Lung (tissue), 12 donors: Measurements from ENCODE around the gene SLC43A1. TPM values are rescaled to one million over a fixed set of nuclear protein-coding genes. Genes with fewer than 3 reads are reported as not detected.

Experiments
- ATAC-seq: fragments of 200-7000 bp; cut with Tn5 transposase; one replicate; pipeline ENCODE4 v1.9.1; 2020; ENCODE audit warnings: moderate number of reproducible peaks; ENCODE audit not compliant: insufficient read depth, low FRiP score
- DNase-seq, 3 donors: peaks; one replicate each; pipeline ENCODE4 v3.0.0-alpha.2; 2013 to 2017
- H3K27ac ChIP-seq, 2 donors: one replicate each; pipeline ENCODE4 v1.5.1; 2013; ENCODE audit warnings: mild to moderate bottlenecking in 2 of 2, moderate library complexity in 2 of 2, control low read depth in 1 of 2, inconsistent platforms in 1 of 2, low read depth in 1 of 2, low read length in 1 of 2
- H3K27me3 ChIP-seq, 3 donors: one replicate each; pipeline ENCODE4 v1.5.1; 2013; ENCODE audit warnings: low read length in 2 of 3; ENCODE audit not compliant: control insufficient read depth in 3 of 3, insufficient read depth in 3 of 3
- H3K36me3 ChIP-seq, 4 donors: one replicate each; pipeline ENCODE4 v1.5.1; 2013; ENCODE audit warnings: low read length in 4 of 4, mild to moderate bottlenecking in 1 of 4, moderate library complexity in 1 of 4; ENCODE audit not compliant: control insufficient read depth in 4 of 4, insufficient read depth in 4 of 4
- H3K4me1 ChIP-seq, 5 donors: one replicate each; pipeline ENCODE4 v1.5.1; 2013; ENCODE audit warnings: low read length in 5 of 5, mild to moderate bottlenecking in 2 of 5, moderate library complexity in 1 of 5; ENCODE audit not compliant: control insufficient read depth in 5 of 5, insufficient read depth in 5 of 5
- H3K4me3 ChIP-seq: one replicate; pipeline ENCODE4 v1.5.1; 2013; ENCODE audit warnings: mild to moderate bottlenecking, control low read depth, moderate library complexity
- H3K9ac ChIP-seq, 2 donors: one replicate each; pipeline ENCODE4 v1.5.1; 2013; ENCODE audit warnings: low read length in 2 of 2, control low read depth in 1 of 2; ENCODE audit not compliant: insufficient read depth in 1 of 2
- H3K9me3 ChIP-seq, 4 donors: one replicate each; pipeline ENCODE4 v1.5.1; 2013; ENCODE audit warnings: low read length in 3 of 4, mild to moderate bottlenecking in 1 of 4, moderate library complexity in 1 of 4; ENCODE audit not compliant: control insufficient read depth in 4 of 4, insufficient read depth in 3 of 4
- WGBS, 2 donors: extraction: QIAGEN DNeasy Blood & Tissue Kit; methylation state at CpG; one replicate each; pipeline ENCODE4 v1.1.7; 2013; 5-methylcytosine and 5-hydroxymethylcytosine counted together
- polyA plus RNA-seq, 2 donors: library from polyadenylated mRNA; stranded (reverse); fragments of 200-250 nt; gene quantifications; one replicate each; pipeline ENCODE4 v1.2.1, GENCODE V29; 2013
- total RNA-seq, 2 donors: library from RNA; depleted of rRNA in 1 of 2; stranded (reverse); fragments of >200 nt in 1 of 2; gene quantifications; one replicate each; pipeline ENCODE4 v1.2.1, GENCODE V29; 2014 to 2021
- TF ChIP-seq, protein P1 (sequence below): IDR thresholded peaks from 2 replicates; pipeline ENCODE4 v1.5.1; 2012; ENCODE audit warnings: mild to moderate bottlenecking; ENCODE audit errors: control extremely low read depth, extremely low read depth
- donor health status: control.
- donor health status: control.
- donor health status: Bipolar disorder and iron deficiency.
- donor health status: healthy.
- donor health status: DM: yes; HTN: yes; CAD: no.

Gene SLC43A1
- total and polyA plus RNA-seq, 4 donors: 10.3 to 18.7 (median 16.7) TPM

DNA sequence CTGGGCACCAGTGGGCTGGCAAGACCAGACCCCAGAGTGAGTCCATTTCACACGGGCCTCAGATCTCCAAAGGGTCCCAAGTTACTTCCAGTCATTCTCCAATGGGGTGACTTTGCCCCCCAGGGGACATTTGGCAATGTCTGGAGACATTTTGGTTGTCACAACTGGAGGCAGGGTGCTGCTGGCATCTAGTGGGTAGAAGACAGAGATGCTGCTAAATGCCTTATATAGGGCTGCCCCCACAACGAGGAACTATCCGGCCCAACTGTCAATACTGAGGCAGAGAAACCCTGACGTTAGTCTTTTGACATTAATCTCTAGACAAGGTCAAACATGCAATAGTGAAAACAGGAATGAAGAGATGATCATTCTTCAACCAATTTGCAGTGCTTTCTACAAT, 48.8 kb downstream of the SLC43A1 start:
- no peaks in the 10 kb centered on the region for H3K36me3 ChIP-seq
- no peak overlapping the region for H3K4me3 ChIP-seq
- TF ChIP-seq, protein P1, sequence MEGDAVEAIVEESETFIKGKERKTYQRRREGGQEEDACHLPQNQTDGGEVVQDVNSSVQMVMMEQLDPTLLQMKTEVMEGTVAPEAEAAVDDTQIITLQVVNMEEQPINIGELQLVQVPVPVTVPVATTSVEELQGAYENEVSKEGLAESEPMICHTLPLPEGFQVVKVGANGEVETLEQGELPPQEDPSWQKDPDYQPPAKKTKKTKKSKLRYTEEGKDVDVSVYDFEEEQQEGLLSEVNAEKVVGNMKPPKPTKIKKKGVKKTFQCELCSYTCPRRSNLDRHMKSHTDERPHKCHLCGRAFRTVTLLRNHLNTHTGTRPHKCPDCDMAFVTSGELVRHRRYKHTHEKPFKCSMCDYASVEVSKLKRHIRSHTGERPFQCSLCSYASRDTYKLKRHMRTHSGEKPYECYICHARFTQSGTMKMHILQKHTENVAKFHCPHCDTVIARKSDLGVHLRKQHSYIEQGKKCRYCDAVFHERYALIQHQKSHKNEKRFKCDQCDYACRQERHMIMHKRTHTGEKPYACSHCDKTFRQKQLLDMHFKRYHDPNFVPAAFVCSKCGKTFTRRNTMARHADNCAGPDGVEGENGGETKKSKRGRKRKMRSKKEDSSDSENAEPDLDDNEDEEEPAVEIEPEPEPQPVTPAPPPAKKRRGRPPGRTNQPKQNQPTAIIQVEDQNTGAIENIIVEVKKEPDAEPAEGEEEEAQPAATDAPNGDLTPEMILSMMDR: no peak
- no peak overlapping the region for H3K27ac ChIP-seq
- H3K4me1 ChIP-seq: peaks cover 0 to 9% (median 0%) of the 10 kb centered on the region in 5 donors
- DNase-seq (no peak), ATAC-seq (no peak)
- no peaks in the 10 kb centered on the region for H3K9me3 ChIP-seq
- H3K27me3 ChIP-seq: peaks cover 0 to 33% (median 0%) of the 10 kb centered on the region in 3 donors
- WGBS, 2 donors: 43 to 52% methylated on average over 4 of the region's 4 CpGs
- H3K9ac ChIP-seq: no peak overlapping the region

DNA sequence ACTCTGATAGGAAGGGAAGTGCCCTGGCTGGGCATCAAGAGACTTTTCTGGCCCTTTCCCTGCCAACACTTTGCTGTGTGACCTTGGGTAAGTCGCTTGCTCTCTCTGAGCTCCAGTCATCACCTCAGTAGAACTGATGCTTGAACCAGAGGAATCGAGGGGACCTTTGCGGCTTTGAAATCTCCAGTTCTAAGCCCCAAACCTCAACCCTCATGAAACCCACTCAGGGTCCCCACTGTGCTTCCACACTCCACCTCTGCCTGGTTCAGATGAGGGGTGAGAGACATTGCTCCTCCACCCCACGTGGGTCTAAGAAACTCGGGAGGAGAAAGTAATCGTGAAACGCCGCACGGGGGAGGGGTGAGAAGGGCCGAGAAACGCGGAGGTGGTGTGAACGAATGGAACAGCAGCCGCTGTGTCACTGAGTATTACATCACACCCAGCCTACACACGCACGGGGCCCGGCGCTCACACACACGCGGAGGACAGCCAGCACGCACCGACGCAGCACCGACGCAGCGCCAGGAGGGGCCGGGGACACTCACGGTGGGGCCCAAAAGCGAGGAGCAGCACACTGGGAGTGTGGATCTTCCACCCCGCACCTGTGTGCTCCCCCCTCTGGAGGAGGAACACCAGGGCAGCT, 50.8 kb downstream of the SLC43A1 start:
- Histone ChIP-seq H3K4me1 (peaks cover 0 to 16% (median 4%) of the 10 kb centered on the region in 5 donors), H3K4me3 (no peak overlapping the region), H3K36me3 (no peaks in the 10 kb centered on the region), H3K27ac (no peak overlapping the region), H3K27me3 (peaks cover 0 to 48% (median 4%) of the 10 kb centered on the region in 3 donors), H3K9me3 (no peaks in the 10 kb centered on the region), H3K9ac (no peak overlapping the region)
- 65 to 66% methylated on average over 30 of the region's 30 CpGs for WGBS, 2 donors
- TF ChIP-seq, protein P1: no peak
- ATAC-seq (no peak), DNase-seq (no peak)

GRCh38 chr11:57463671-57464538, 51.6 kb downstream of the SLC43A1 start:
- Histone ChIP-seq H3K4me1 (peaks cover 0 to 22% (median 9%) of the 10 kb centered on the region in 5 donors), H3K4me3 (no peak overlapping the region), H3K36me3 (no peaks in the 10 kb centered on the region), H3K27me3 (peaks cover 0 to 54% (median 10%) of the 10 kb centered on the region in 3 donors), H3K9ac (no peak overlapping the region), H3K9me3 (no peaks in the 10 kb centered on the region), H3K27ac (no peak overlapping the region)
- TF ChIP-seq, protein P1: no peak
- ATAC-seq: no peak
- no peak for DNase-seq
- WGBS, 2 donors: 76 to 84% methylated on average over 13 to 14 of the region's 14 CpGs
